Medulla oblongata (tissue), 1 donor: ENCODE data around the gene ZBTB43.
A peak's percentile ranks its signal among the peaks of the same experiment; 100 is the strongest.

Experiments
- DNase-seq: peaks from one replicate; pipeline ENCODE4 v3.0.0-alpha.2; 2015; ENCODE audit errors: extremely low spot score

The ZBTB43 gene

DNA sequence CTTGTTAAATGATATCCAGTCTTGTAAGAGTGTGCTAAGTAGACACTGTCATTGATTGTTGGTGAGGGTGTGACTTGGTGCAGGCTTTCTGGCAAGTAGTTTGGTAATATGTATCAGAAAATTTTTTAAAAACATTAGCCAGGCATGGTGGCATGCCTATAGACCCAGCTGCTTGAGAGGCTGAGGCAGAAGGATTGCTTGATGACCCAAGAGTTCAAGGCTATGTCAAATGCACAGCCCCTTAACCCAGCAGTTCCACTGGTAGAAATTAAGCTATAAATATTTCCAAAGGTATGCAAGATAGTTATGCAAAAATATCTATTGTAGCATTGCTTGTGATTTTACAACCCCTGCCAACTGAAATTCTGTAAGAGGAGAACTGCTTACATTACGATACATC, 24.2 kb downstream of the ZBTB43 start:
- no peak for DNase-seq

DNA sequence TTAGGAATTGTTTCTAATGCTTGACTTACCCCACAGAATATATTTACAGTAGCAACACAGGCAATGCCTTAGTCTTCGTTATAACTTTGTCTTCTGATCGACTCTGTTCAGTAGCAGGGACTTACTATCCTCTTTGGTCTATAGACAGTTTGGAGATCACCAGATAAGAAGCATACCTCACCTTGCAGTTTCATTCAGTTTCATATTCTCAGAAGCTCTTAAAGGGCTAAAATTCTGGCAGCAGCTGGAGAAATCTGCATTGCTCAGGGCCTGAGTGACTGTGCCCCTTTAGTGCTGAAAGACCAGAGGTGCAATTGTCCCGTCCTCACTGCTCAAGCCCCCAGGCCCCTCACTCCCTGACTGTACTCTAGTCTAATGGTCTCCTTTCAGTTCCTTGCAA, 26.0 kb downstream of the ZBTB43 start:
- DNase-seq: no peak

DNA sequence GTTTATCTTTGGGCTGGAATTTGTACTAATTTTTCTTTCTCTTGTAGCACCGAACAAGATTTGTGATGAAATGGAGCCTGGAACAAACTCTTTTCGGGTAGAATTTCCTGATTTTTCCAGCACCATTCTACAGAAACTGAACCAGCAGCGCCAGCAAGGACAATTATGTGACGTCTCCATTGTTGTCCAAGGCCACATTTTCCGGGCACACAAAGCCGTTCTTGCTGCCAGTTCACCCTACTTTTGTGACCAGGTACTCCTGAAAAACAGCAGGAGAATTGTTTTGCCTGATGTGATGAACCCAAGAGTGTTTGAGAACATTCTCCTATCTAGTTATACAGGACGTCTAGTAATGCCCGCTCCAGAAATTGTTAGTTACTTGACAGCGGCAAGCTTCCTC, 27.6 kb downstream of the ZBTB43 start:
- peak; percentile 60 for DNase-seq

DNA sequence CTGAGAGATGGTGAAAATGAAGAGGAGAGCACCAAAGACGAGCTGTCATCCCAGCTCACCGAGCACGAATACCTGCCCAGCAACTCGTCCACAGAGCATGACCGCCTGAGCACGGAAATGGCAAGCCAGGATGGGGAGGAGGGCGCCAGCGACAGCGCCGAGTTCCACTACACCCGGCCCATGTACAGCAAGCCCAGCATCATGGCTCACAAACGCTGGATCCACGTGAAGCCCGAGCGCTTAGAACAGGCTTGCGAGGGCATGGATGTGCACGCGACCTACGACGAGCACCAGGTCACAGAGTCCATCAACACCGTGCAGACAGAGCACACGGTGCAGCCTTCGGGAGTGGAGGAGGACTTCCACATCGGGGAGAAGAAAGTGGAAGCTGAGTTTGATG, 28.2 kb downstream of the ZBTB43 start:
- no peak for DNase-seq

DNA sequence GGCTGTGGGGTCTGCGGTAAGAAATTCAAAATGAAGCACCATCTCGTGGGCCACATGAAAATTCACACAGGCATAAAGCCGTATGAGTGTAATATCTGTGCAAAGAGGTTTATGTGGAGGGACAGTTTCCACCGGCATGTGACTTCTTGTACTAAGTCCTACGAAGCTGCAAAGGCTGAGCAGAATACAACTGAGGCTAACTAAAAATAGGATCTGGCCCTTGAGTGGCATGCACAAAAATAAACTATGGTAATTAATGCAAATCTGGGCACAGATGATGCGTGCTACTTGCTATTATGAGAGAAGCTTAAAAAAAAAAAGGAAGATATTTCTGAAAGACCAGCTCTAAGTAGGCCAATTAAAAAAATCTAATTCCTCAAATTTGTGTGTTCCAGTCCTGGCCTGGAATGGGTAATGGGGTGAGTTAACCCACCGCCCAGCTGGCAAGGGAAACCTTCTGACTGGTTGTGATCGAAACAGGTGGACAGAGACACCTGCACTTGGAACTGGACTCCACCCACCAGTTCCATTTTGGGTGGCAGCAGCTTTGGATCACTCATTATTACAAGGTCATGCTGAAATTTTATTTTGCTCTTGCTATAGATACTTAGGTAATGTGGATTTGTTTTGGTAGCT, 29.0 kb downstream of the ZBTB43 start:
- DNase-seq: no peak

DNA sequence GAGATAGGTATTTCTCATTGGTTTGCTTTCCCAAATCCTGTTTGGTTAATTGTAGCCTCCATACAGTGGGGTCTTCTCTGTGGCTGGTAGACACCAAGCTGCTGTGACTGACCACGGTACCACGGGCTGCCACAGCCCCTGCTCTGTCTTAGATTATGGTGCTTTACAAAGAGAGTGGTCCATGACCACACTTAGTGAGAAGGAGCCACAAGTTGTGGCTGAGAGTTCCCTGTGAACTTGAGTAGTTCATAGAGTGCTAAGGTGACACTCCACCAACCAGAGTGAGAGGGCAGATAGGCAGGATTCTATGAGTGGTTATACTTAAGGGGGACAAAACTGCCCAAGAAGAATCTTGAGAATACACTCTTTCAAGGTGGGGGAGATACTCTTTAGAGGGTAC, 29.8 kb downstream of the ZBTB43 start:
- DNase-seq: no peak

DNA sequence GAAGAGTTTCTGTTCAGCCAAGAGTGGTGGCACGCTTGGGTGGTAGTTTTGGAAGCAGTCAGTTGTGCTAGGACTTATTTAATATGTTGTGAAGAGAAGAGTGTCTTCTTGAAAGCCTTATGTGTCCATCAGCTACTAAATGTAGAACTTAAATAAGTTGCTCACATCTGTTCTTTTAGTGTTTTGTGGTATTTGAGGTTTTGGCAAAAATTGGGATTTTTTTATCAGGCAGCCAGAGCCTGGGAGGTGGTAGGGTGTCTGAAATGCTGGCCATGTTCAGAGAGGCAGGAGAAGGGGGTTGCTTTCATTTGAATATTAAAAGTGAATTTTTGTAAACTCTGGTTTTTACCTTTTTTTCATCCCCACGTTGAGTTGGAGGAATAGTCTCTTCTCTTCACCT, 31.4 kb downstream of the ZBTB43 start:
- no peak for DNase-seq

DNA sequence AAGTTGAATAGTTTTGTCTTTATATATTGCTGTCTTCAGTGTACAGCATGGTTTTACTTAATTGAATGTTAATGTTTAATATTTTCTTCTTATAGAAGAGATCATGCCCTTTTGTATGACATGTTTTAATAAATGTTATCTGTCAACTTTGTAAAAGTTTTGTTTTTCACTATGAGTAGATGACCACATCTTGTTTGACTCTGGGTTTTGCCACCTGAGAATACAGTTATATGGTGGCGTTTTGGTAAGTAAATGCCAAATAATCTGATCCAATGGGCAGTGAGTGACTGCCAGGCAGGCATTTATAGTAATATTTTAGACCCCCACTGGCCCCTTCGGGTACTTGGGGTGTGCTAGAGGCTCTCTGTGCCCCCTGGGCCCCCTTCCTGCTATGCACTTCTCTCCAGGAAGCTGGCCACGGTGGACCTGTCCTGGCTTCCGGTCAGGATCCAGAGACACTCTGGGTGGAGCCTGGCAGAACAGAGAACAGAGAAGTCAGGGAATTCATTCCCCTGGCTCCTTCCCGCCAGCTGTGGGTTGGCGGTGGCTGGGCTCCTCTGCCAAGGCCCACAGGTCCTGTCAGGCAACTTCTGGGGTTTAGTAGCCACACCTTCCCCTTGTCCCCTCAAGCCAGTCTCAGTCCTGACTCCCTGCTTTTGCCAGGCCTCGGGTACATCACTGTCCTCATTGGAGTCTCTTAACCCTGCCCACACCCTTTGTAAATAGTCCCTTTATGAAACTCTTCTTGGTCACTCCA, 33.4 kb downstream of the ZBTB43 start:
- no peak for DNase-seq

DNA sequence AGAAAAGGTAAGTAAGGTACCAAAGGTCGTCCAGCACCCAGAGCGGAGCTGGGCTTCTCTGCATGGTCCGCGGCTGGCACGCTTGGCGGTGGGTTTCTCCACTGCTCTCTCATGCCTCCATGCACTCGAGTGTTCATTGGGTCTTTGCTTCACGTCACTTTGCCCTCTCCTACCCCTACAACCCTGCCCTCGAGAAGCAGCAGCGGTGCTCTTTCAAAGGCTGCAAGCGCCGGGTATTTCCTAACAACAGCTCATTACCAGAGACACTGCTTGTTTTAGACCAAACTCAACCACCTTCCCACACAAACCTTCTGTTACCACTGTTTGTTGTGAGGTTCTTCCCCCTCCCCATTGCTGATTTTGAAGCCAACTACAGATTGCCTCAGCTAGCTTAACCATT, 34.1 kb downstream of the ZBTB43 start:
- no peak for DNase-seq

DNA sequence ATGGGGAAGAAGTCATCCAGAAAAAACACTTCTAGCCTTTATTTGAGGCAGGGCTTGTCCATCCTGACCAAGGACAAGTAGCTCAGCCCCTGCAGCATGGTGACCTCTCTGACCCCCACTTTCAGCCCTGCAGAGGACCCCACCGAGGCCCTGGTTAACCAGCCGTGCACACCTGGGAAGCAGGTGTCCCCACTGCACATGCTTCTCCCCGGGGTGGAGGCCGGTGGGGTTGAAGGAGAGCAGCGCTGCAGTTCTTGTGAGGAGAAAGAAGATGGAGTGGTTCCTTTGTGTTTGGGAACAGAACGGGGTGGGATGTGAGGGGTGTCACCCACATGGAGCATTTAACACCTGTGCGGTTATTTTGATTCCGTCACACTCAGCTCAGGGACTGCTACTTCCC, 34.5 kb downstream of the ZBTB43 start:
- DNase-seq: no peak

DNA sequence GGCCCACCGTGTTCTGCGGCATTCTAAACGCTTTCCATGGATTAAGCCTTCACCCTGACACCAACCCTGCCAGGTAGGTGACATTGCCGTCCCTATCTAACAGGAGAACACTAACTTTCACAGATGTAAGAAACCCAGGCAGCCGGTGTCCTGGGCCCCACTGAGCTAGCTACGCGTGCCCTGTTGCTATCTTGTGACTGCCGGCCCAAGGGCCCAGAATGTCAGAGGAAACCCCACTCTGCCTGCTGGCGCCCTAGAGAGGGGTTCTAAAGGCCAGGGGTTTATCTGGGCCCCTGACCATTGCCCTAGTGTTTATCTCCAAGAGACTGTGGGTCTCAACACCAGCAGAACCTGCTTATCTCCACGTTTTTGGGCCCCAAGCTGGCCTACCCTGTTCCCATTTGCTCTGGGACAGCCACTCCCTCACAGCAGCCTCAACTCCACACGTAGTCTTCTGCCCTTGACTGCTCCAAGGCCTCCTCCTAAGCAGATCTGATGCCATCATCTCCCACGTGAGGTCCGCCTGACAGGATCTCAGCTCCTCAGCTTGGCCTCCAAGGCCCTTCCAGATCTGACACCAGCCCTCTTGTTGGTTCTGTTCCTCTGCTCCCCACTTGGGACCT, 37.5 kb downstream of the ZBTB43 start:
- no peak for DNase-seq

DNA sequence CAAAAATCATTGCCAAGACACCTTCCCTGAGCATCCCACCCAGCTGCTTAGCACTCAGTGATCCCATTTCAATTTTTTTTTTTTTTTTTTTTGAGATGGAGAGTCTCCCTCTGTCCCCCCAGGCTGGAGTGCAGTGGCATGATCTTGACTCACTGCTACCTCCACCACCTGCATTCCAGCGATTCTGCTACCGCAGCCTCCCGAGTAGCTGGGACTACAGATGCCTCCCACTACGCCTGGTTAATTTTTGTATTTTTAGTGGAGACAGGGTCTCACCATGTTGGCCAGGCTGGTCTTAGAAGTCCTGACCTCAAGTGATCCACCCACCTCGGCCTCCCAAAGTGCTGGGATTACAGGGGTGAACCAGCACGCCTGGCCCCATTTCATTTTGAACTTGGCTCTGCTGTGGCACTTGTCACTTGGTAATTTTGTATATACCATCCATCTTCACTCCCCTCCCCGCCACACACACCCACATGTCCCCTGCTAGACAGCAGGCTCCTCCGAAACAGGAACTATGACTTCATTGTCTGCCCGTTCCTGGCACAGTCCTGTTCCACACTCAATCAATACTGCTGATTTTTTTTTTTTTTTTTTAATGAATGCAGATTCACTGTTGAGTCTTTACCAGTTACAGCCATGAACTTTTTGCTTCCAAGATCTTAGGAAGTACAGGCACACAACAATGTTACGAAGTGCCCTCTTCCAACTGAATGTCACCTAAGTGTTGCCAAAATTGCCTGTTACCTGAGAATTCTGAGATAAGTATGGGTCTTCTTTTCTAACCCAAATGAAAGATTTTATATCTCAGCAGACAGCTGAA, 38.3 kb downstream of the ZBTB43 start:
- DNase-seq: peak; percentile 87

DNA sequence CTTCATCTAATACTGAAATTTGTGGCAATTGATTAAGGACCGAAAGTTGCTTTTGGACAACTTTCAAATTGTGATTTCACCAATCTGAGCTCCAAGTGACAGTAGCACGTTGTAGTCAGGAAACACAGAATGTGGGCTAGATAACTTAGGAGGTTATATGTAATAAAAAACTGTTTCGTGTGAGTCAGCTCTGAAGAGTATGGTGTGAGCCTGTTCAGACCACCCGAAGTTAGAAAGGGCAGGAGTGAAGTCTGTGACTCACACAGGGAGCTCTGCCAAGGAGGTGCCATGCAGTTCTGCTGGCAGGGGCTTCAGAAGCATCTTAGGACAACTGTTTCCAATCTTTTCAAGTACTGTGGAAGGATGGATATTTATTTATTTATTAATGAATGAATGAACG, 39.2 kb downstream of the ZBTB43 start:
- peak; percentile 74 for DNase-seq

DNA sequence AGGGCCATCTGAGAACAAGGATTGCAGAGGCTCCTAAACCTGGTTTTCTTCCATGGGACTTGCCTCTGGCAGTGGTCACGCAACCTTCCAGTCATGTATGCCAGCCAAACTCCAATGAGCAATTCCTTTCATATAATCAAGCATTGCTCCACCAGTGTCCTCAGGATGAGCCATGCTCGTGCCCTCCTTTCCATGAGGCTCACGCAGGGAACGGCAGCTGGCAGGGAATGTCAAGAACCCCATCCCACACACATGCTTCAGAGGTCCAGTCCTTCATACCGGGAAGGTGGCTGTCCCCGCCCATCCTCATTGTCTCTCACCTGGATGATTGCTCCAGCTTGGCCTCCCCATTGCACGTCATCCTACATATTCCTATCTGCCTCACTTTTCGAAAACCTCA, 42.2 kb downstream of the ZBTB43 start:
- DNase-seq: no peak

DNA sequence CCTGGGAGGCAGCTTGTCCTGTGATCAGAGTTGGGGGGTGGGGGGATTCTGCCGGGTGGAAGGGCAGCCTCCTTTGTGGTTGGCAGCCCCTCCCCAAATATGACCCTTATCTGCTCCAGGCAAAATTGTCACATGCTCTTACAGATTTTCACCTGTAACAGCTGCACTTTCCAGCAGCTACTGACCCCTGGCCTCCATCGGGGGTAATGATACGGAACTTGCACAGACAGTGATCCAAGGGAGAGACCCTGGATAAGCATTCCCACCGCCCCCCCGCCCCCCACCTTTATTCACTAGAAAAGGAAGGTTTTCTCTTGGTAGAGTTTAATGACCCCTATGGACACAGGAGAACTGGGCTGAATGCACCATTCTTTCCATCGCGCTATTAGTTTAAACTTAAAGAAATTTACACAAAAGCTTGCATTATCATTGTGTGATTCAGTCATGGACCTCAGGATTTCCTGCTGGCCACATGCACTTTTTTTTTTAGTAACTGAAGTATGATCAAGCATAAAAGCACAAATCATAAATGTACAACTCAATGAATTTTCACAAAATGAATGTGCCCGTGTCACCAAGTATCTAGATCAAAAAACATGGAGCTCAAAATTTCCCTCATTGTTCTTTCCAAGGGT, 44.9 kb downstream of the ZBTB43 start:
- DNase-seq: no peak

DNA sequence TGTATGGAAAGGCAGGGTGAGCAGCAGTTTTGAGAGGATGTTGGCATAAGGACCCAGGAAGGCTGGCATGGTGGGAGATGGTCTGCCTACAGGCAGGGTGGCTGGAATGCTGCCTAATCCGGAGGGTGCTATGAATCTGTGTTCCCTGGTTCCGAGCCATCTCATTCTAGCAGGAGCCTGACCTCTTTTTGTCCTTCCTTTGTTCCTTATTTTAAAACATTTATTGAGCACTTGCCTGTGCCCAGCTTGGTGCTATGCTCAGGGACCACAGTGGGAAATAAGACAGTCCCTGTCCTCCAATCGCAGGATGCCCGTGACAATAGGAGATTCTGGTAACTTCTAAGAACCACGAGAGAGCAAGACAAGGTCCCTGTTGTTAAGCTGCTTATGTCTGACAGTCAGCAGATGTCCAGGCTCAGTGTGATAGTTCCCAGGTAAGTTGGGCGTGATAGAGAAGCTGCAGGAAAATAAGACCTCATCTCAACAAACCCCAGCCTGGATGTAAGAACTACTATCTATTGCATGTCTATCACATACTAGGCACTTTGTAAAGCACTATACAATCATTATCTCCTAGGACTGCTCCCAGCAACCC, 46.5 kb downstream of the ZBTB43 start:
- no peak for DNase-seq

DNA sequence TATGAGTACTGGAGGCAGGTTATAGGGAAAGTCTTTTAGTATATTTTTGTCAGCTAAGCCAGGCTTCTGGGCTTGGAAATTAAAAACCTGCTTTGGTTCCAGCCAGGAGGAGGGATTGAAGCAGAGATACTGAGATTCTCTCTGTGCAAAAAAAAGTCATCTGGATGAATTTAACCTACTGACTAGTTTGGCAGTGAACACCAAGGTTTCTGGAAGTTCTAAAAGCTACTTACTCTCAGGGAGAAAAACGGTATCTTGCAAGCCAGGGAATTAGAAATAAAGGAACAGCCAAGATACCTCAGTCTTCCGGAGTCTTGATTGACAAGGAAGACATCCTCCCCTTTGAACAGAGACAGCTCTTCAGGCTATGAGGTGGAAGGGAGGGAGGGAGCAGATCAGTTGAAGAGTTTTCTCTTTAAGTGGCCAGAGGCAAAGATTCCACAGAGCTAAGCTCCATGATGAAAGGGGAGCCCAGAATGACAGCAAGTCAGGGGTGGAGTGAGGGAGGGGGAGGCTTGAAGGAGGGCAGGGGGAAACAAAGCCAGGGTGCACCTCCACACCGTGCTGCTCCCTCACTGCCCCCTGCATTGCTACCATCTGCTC, 47.3 kb downstream of the ZBTB43 start:
- DNase-seq: no peak

DNA sequence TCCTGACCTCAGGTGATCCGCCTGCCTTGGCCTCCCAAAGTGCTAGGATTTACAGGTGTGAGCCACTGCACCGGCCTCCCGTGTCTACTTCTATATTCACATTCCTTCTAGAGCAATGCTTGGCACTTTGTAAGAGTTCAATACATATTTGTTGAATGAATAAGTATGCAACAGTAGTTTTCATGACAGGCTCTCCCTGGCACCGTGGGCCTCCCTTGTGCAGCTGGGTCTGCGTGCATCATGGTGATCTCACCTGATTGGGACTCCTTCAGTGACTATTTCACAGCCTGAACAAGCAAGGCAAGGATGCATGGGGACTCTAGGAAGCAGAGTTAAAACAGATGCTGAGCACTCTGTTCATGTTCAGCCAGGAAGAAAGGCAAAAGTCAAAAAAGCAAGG, 48.8 kb downstream of the ZBTB43 start:
- no peak for DNase-seq

DNA sequence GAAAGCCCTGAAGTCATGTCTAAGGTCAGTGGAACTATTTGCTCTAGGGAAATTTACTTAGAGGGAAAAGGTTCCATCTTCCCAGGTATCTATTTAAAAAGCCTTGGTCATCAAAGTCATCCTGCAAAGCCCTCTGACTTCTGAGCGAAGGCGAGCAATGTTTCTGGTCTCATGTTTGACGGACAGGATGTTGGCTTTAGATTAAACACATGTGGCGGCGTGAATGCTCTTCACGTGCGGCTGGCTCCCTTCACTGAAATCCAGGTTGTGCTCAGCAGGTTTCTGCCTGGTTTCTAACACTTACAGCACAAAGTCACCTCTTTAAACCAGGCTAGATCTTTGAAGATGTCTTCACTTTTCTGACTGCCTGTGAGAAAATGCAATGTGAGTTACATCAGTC, 49.9 kb downstream of the ZBTB43 start:
- DNase-seq: no peak

DNA sequence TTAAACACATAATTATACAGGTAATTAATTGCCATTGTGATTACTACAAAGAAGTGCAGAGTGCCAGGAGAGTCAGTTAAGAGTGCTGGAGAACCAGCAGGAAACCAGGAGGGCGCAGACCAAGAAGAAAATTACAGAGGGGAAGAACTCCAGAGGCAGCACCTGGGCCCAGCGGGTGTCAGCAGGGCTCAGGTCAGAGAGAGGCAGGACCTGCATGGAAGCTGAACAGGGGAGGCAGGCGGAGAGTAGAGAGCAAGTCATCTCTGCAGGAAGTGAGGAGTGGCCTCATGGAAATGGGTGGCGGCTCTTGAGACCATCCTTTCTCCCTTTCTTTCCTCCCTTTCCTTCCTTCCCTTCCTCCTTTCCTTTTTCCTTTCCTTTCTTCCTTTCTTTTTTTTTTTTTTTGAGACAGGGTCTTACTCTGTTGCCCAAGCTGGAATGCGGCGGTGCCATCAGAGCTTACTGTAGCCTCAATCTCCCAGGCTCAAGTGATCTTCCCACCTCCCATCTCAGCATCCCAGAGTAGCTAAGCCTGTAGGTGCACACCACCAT, 51.6 kb downstream of the ZBTB43 start:
- no peak for DNase-seq
